GM23338 (cell line): ENCODE measurements around the gene COL4A5.

Experiments used
- CREB1 ChIP-seq: fragments of 250-450 bp; sonication (Bioruptor Pico); IDR thresholded peaks from 2 replicates; pipeline ENCODE4 v1.5.0; 2020; ENCODE audit warnings: low read depth, mild to moderate bottlenecking, moderate library complexity
- CTCF ChIP-seq, 2 experiments: fragments of 200-600 bp in 1 of 2; sonication (generic) in 1 of 2; conservative IDR thresholded peaks; 2 replicates each; pipeline versions ENCODE4 v1.5.1 to v1.6.1; 2016 to 2017; ENCODE audit warnings: antibody characterized with exemption in 2 of 2, low read depth in 2 of 2, mild to moderate bottlenecking in 2 of 2, moderate library complexity in 1 of 2
- ETS1 ChIP-seq: IDR thresholded peaks from 2 replicates; pipeline ENCODE4 v1.6.1; 2016; ENCODE audit warnings: antibody characterized with exemption
- EZH2 ChIP-seq: fragments of 200-600 bp; sonication (generic); IDR thresholded peaks from one replicate; pipeline ENCODE4 v1.8.0; 2017; ENCODE audit warnings: antibody characterized with exemption, mild to moderate bottlenecking, low read depth; ENCODE audit not compliant: unreplicated experiment
- EZH2phosphoT487 ChIP-seq: fragments of 200-600 bp; sonication (generic); IDR thresholded peaks from one replicate; pipeline ENCODE4 v1.8.1; 2018; ENCODE audit warnings: antibody characterized with exemption; ENCODE audit not compliant: unreplicated experiment
- JUNB ChIP-seq: IDR thresholded peaks from one replicate; pipeline ENCODE4 v1.6.1; 2016; ENCODE audit warnings: antibody characterized with exemption; ENCODE audit not compliant: unreplicated experiment
- NANOG ChIP-seq: IDR thresholded peaks from 2 replicates; pipeline ENCODE4 v1.6.1; 2016; ENCODE audit warnings: antibody characterized with exemption, borderline replicate concordance
- POLR2AphosphoS5 ChIP-seq: IDR thresholded peaks from 2 replicates; pipeline ENCODE4 v1.6.1; 2016; ENCODE audit warnings: antibody characterized with exemption, low read depth
- REST ChIP-seq: IDR thresholded peaks from one replicate; pipeline ENCODE4 v1.6.1; 2018; ENCODE audit warnings: antibody characterized with exemption; ENCODE audit not compliant: unreplicated experiment
- STAT1 ChIP-seq: IDR thresholded peaks from one replicate; pipeline ENCODE4 v1.6.1; 2016; ENCODE audit warnings: antibody characterized with exemption; ENCODE audit not compliant: unreplicated experiment
- ZNF114 ChIP-seq: fragments of 250-450 bp; sonication (Bioruptor Pico); IDR thresholded peaks from 2 replicates; pipeline ENCODE4 v1.5.0; 2020; ENCODE audit warnings: mild to moderate bottlenecking, moderate library complexity
- ZNF462 ChIP-seq: fragments of 250-450 bp; sonication (Bioruptor Pico); IDR thresholded peaks from 2 replicates; pipeline ENCODE4 v1.5.0; 2020; ENCODE audit warnings: mild to moderate bottlenecking, moderate library complexity

- TF ChIP-seq CTCF (conservative IDR thresholded peaks at IDR 0.05; ENCODE audit: low read depth in 2 of 2) (no peak), EZH2 (no peak), STAT1 (no peak), REST (no peak), POLR2AphosphoS5 (no peak), ETS1 (no peak), ZNF114 (CRISPR knock-in tag) (no peak), EZH2phosphoT487 (no peak), JUNB (no peak), ZNF462 (CRISPR knock-in tag) (no peak), CREB1 (CRISPR knock-in tag) (no peak), NANOG (no peak)
These were observed 226.5 kb downstream of the COL4A5 start for GRCh38 chrX:108666101-108666500.
